Type B pancreatic cell (in vitro differentiated cells): ENCODE measurements around the gene SRA1. TPM values are rescaled to one million over a fixed set of nuclear protein-coding genes. Genes with fewer than 3 reads are reported as not detected.

Experiments used
- DNase-seq: peaks from one replicate; pipeline ENCODE4 v3.0.0; 2021; ENCODE audit warnings: mixed read lengths; ENCODE audit not compliant: unreplicated experiment; ENCODE audit errors: extremely low spot score
- H3K27ac Mint-ChIP-seq: 2 replicates; pipeline ENCODE4 v1.8.0; 2021; ENCODE audit warnings: mild to moderate bottlenecking, mixed read lengths
- H3K27me3 Mint-ChIP-seq: 2 replicates; pipeline ENCODE4 v1.8.0; 2021; ENCODE audit warnings: mixed read lengths
- H3K36me3 Mint-ChIP-seq: 2 replicates; pipeline ENCODE4 v1.8.0; 2021; ENCODE audit warnings: mixed read lengths
- H3K4me1 Mint-ChIP-seq: one replicate; pipeline ENCODE4 v1.8.0; 2021; ENCODE audit warnings: mixed read lengths; ENCODE audit not compliant: unreplicated experiment
- H3K4me3 Mint-ChIP-seq: 2 replicates; pipeline ENCODE4 v1.8.0; 2021; ENCODE audit warnings: mild to moderate bottlenecking, mixed read lengths
- H3K9me3 Mint-ChIP-seq: 2 replicates; pipeline ENCODE4 v1.8.0; 2021; ENCODE audit warnings: mixed read lengths
- total RNA-seq: library from RNA; stranded (reverse); gene quantifications from 2 replicates; pipeline ENCODE4 v1.2.1, GENCODE V29; 2021; ENCODE audit warnings: low replicate concordance
- TF ChIP-seq, protein P1 (sequence below): fragments of 200-600 bp; sonication (generic); conservative IDR thresholded peaks from 2 replicates; pipeline ENCODE4 v1.5.0; 2021; ENCODE audit warnings: antibody characterized with exemption, mild to moderate bottlenecking

SRA1 gene
- total RNA-seq, 1 donor from 2014 or later: 36.3 TPM

DNA sequence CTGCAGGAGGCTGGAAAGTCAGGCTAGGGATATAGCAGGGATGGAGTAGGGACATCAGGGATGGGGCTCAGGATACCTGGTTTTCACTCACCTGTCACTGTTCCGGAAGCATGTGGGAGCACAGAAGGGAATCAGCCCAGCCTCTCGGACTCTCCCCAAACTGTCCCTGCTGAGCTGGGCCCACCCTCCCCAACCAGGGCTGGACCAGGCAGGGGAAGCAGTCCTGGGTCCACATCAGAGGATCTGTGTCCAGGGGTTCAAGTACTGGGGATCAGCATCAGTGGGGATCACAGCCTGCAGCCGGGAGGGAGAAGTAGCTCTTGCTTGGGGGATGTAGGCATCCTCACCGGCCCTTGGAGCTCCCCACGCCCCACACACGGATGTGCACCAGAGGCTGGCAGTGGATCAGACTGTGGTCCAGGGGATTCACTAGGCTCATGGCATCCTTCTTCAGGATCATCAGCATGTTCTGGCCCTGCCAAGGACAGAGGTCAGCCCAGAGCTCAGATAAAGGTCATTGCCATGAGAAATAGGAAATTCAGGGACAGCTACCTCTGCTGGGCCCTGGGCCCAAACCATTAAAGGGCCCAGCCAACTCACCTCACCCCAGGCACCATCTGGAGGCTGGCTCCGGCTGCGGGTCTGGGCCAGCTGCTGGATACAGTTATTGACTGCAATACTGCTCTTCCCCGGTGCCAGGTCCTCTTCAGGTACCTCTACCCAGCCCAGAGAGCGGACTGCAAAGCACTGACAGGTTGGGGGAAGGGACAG, 4.7 kb upstream of the SRA1 start:
- Mint-ChIP-seq H3K27ac (no peak overlapping the region), H3K36me3 (peaks cover 15% of the 10 kb centered on the region), H3K9me3 (no peaks in the 10 kb centered on the region), H3K27me3 (no peaks in the 10 kb centered on the region), H3K4me3 (no peak overlapping the region), H3K4me1 (peaks cover 16% of the 10 kb centered on the region)
- no peak for DNase-seq
- TF ChIP-seq, protein P1, sequence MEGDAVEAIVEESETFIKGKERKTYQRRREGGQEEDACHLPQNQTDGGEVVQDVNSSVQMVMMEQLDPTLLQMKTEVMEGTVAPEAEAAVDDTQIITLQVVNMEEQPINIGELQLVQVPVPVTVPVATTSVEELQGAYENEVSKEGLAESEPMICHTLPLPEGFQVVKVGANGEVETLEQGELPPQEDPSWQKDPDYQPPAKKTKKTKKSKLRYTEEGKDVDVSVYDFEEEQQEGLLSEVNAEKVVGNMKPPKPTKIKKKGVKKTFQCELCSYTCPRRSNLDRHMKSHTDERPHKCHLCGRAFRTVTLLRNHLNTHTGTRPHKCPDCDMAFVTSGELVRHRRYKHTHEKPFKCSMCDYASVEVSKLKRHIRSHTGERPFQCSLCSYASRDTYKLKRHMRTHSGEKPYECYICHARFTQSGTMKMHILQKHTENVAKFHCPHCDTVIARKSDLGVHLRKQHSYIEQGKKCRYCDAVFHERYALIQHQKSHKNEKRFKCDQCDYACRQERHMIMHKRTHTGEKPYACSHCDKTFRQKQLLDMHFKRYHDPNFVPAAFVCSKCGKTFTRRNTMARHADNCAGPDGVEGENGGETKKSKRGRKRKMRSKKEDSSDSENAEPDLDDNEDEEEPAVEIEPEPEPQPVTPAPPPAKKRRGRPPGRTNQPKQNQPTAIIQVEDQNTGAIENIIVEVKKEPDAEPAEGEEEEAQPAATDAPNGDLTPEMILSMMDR: no peak

DNA sequence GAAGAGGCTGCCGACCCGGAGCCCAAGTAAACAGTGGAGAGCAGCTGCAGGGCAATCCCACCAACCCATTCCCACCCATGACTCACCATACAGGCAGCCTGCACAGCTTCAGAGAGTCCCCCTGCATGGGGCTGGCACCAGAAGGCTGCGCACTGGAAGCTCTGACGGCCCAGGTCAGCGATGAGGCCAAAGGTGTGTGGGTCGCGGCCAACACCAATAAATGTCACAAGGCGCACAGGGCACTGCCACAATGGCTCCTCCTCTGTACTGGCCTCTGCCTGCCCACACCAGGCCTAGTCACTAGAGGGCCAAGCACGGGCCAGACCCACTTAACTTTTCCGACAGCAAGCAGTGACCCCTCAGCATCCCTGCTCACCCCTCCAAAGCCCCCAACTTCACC, 3.0 kb upstream of the SRA1 start:
- no peaks in the 10 kb centered on the region for H3K27me3 Mint-ChIP-seq
- H3K36me3 Mint-ChIP-seq: peaks cover 21% of the 10 kb centered on the region
- no peak overlapping the region for H3K4me3 Mint-ChIP-seq
- H3K27ac Mint-ChIP-seq: no peak overlapping the region
- DNase-seq: no peak
- peaks cover 26% of the 10 kb centered on the region for H3K4me1 Mint-ChIP-seq
- TF ChIP-seq, protein P1: no peak
- H3K9me3 Mint-ChIP-seq: no peaks in the 10 kb centered on the region

DNA sequence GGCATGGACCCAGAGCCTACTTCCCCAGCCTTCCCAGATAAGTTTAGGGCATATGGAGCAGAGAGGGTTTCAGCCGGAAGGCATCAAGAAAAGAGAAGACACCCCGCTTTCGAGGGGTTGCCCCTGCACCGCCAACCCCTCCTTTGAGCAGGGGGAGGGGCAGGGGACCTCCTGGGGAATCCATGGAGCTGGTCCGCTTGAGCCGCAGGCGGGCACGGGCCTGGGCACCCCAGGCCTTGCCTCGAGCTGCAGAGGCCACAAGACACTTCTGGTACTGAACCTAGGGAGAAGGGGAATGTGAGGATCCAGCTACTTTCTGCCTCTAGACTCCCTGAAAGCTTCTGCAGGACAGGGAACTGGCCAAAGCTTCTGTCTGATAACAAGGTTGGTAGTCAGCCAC, 1.3 kb upstream of the SRA1 start:
- Mint-ChIP-seq H3K4me1 (peaks cover 28% of the 10 kb centered on the region), H3K36me3 (peaks cover 27% of the 10 kb centered on the region), H3K9me3 (no peaks in the 10 kb centered on the region), H3K27me3 (no peaks in the 10 kb centered on the region), H3K27ac (peak overlapping the region; percentile 86), H3K4me3 (peak overlapping the region; percentile 95)
- no peak for DNase-seq
- TF ChIP-seq, protein P1: no peak

DNA sequence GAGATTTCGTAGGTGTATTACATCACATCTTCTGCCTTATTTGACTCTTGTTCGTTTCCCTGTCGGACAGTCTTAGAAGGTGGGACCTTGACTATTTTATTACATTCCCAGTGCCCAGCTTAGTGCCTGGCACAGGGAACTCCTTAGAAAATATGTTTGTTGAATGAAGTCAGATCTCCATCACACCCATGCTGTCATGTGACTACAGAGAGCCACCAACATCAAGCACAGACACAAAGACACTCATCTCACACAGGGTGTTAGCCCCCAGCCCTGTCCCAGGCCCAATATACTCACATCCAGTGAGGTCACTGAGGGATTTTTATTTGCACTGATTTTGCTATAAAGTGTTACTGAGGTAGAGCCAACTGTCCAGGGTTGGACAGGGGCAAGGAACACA, 692 bp upstream of the SRA1 start:
- Mint-ChIP-seq H3K4me3 (peak overlapping the region; percentile 95), H3K36me3 (peaks cover 29% of the 10 kb centered on the region), H3K27ac (peak overlapping the region; percentile 86), H3K27me3 (no peaks in the 10 kb centered on the region), H3K9me3 (no peaks in the 10 kb centered on the region), H3K4me1 (peaks cover 30% of the 10 kb centered on the region)
- TF ChIP-seq, protein P1: no peak
- no peak for DNase-seq

DNA sequence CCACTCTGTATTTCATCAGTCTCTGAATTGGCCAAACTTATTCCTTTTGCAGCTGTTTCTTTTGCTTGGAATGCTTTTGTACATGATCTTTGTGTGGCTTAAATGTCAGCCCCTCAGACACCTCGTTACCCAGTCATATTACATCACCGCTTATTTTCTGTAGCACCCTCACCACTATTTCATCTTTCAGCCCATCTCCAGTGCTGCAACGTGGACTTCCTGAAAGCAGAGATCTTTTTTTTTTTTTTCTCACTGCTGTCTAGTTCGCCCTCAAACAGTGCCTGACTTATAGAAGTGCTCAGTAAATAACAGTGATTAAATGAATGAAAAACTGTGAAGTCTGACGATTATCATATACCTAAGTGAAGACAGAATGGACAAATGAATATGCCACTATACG, 835 bp downstream of the SRA1 start:
- peaks cover 29% of the 10 kb centered on the region for H3K36me3 Mint-ChIP-seq
- peak overlapping the region; percentile 86 for H3K27ac Mint-ChIP-seq
- no peaks in the 10 kb centered on the region for H3K27me3 Mint-ChIP-seq
- H3K9me3 Mint-ChIP-seq: no peaks in the 10 kb centered on the region
- DNase-seq: no peak
- H3K4me1 Mint-ChIP-seq: peaks cover 30% of the 10 kb centered on the region
- TF ChIP-seq, protein P1: no peak
- peak overlapping the region; percentile 95 for H3K4me3 Mint-ChIP-seq
